Measurements from ENCODE around the gene CAB39.

CAB39 gene

DNA sequence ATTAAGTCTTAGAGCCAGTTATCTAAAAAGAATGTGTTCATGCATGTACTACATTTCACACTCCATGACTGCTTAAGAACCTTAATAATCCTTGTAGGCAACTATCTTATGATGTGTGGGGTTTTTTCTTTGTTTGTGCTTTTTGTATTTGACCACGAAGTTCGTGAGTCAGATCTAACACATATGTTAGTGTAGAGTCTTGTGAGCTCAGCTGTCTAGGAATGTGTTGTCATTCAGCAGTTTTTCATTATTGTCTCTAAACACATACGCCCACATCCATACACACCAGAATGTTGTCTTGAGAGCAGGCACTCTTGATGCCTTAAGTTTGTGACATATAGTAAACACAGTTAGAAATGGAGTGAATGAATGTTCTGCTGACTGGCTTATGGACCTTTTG lies 38.4 kb downstream of the CAB39 start:
- Histone ChIP-seq H2AK5ac (ENCODE audit: low read length, severe bottlenecking) (no peak overlapping the region), H2BK120ac (ENCODE audit: low read depth, low read length) (no peak overlapping the region)
- no CpG with 5 or more reads among the region's 3 CpGs for WGBS

DNA sequence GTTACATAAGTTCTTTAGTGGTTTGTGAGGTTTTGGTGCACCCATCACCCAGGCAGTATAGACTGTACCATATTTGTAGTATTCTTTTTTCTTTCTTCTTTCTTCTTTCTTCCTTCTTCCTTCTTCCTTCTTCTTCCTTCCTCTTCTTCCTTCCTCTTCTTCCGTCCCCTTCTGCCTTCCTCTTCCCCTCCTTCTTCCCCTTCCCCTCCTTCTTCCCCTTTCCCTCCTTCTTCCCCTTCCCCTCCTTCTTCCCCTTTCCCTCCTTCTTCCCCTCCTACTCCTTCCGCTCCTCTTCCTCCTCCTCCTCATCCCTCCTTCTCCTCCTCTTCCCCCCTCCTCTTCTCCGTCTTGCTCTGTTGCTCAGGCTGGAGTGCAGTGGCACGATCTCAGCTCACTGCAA lies 41.6 kb downstream of the CAB39 start:
- H3K4me2 ChIP-seq (ENCODE audit: low read length, poor library complexity, severe bottlenecking) = no peak overlapping the region
- H3K14ac ChIP-seq (ENCODE audit: low read length in 2 of 2) = no peak overlapping the region
- H4K91ac ChIP-seq (ENCODE audit: low read length) = no peak overlapping the region
- no peaks in the 10 kb centered on the region for H3K9me3 ChIP-seq (ENCODE audit: control insufficient read depth, low read length)
- no peak for DNase-seq
- H3K18ac ChIP-seq (ENCODE audit: low read depth in 1 of 2, low read length in 2 of 2) = no peak overlapping the region
- H4K8ac ChIP-seq (ENCODE audit: low read length) = no peak overlapping the region
- H2BK120ac ChIP-seq (ENCODE audit: low read depth, low read length) = no peak overlapping the region
- no peak overlapping the region for H3K23ac ChIP-seq (ENCODE audit: low read length in 2 of 2)
- no peak overlapping the region for H2BK15ac ChIP-seq (ENCODE audit: low read depth, poor library complexity, severe bottlenecking)
- no peak overlapping the region for H2AFZ ChIP-seq (ENCODE audit: low read depth, low read length)
- H2AK5ac ChIP-seq (ENCODE audit: low read length, severe bottlenecking) = no peak overlapping the region
- no peak overlapping the region for H2BK12ac ChIP-seq (ENCODE audit: low read length in 2 of 2)
- peaks cover 10% of the 10 kb centered on the region for H3K79me1 ChIP-seq (replicated peaks; ENCODE audit: low read length, poor library complexity, severe bottlenecking)
- H3K4ac ChIP-seq (ENCODE audit: low read depth in 1 of 2, low read length in 2 of 2) = no peak overlapping the region
- no peaks in the 10 kb centered on the region for H3K27me3 ChIP-seq (ENCODE audit: control insufficient read depth in 1 of 2, insufficient read depth in 1 of 2, low read length in 2 of 2)
- H3K36me3 ChIP-seq (ENCODE audit: control insufficient read depth in 1 of 2, insufficient read depth in 2 of 2, low read depth in 1 of 2, low read length in 2 of 2) = peaks cover 0 to 6% of the 10 kb centered on the region in 2 experiments
- no peak overlapping the region for H3K9ac ChIP-seq (ENCODE audit: low read length)
- peaks cover 12% of the 10 kb centered on the region for H3K4me1 ChIP-seq (ENCODE audit: control insufficient read depth, insufficient read depth, low read depth, low read length)
- H3K4me3 ChIP-seq (ENCODE audit: insufficient read depth in 1 of 2, low read depth in 1 of 2, low read length in 2 of 2) = no peak overlapping the region
- WGBS = 98% methylated on average over 4 of the region's 4 CpGs
- no peak overlapping the region for H3K27ac ChIP-seq (ENCODE audit: low read length, poor library complexity, severe bottlenecking)
- no peak overlapping the region for H2BK5ac ChIP-seq (ENCODE audit: low read depth, low read length, poor library complexity, severe bottlenecking)

More for the DNA sequence above, 38.4 kb downstream of the CAB39 start:
- H3K4ac ChIP-seq (ENCODE audit: low read depth in 1 of 2, low read length in 2 of 2) = no peak overlapping the region
- H3K4me3 ChIP-seq (ENCODE audit: insufficient read depth in 1 of 2, low read depth in 1 of 2, low read length in 2 of 2) = no peak overlapping the region
- no peak overlapping the region for H2BK5ac ChIP-seq (ENCODE audit: low read depth, low read length, poor library complexity, severe bottlenecking)
- no peak overlapping the region for H3K18ac ChIP-seq (ENCODE audit: low read depth in 1 of 2, low read length in 2 of 2)
- peaks cover 19% of the 10 kb centered on the region for H3K79me1 ChIP-seq (replicated peaks; ENCODE audit: low read length, poor library complexity, severe bottlenecking)
- H3K36me3 ChIP-seq (ENCODE audit: control insufficient read depth in 1 of 2, insufficient read depth in 2 of 2, low read depth in 1 of 2, low read length in 2 of 2) = peaks cover 2 to 20% of the 10 kb centered on the region in 2 experiments
- no peak overlapping the region for H4K8ac ChIP-seq (ENCODE audit: low read length)
- no peak overlapping the region for H2AFZ ChIP-seq (ENCODE audit: low read depth, low read length)
- no peak overlapping the region for H3K27ac ChIP-seq (ENCODE audit: low read length, poor library complexity, severe bottlenecking)
- peak overlapping the region; percentile 31 for H3K9ac ChIP-seq (ENCODE audit: low read length)
- H2BK15ac ChIP-seq (ENCODE audit: low read depth, poor library complexity, severe bottlenecking) = no peak overlapping the region
- H3K9me3 ChIP-seq (ENCODE audit: control insufficient read depth, low read length) = no peaks in the 10 kb centered on the region
- H3K27me3 ChIP-seq (ENCODE audit: control insufficient read depth in 1 of 2, insufficient read depth in 1 of 2, low read length in 2 of 2) = no peaks in the 10 kb centered on the region
- H3K14ac ChIP-seq (ENCODE audit: low read length in 2 of 2) = no peak overlapping the region
- H3K23ac ChIP-seq (ENCODE audit: low read length in 2 of 2) = no peak overlapping the region
- H2BK12ac ChIP-seq (ENCODE audit: low read length in 2 of 2) = no peak overlapping the region
- H3K4me1 ChIP-seq (ENCODE audit: control insufficient read depth, insufficient read depth, low read depth, low read length) = peaks cover 3% of the 10 kb centered on the region
- H4K91ac ChIP-seq (ENCODE audit: low read length) = no peak overlapping the region
- no peak overlapping the region for H3K4me2 ChIP-seq (ENCODE audit: low read length, poor library complexity, severe bottlenecking)
- peak; percentile 84 for DNase-seq

DNA sequence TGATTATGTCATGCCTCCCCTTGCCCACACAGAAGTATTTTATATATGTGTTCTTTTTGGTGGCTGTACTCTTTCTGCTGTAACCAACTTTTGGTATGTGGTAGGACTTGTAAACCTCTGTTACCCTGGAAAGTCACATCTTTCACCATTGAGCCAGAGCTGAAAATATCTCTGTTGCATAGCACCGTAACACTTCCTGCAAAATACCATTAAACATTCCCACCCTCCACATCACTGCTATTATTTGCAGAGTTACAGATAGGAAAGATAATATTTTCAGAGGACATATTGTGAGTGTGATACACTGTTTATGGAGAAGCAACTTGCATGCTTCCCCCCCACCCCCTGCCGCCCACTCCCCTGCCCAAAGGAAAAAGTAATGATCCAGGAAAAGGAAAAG lies 44.8 kb downstream of the CAB39 start:
- H2BK15ac ChIP-seq (ENCODE audit: low read depth, poor library complexity, severe bottlenecking) = no peak overlapping the region
- H3K23ac ChIP-seq (ENCODE audit: low read length in 2 of 2) = no peak overlapping the region
- peak overlapping the region; percentile 38 for H3K9ac ChIP-seq (ENCODE audit: low read length)
- H2BK12ac ChIP-seq (ENCODE audit: low read length in 2 of 2) = no peak overlapping the region
- H3K27me3 ChIP-seq (ENCODE audit: control insufficient read depth in 1 of 2, insufficient read depth in 1 of 2, low read length in 2 of 2) = no peaks in the 10 kb centered on the region
- no peak overlapping the region for H2AFZ ChIP-seq (ENCODE audit: low read depth, low read length)
- no peak overlapping the region for H2BK5ac ChIP-seq (ENCODE audit: low read depth, low read length, poor library complexity, severe bottlenecking)
- no peak overlapping the region for H3K4ac ChIP-seq (ENCODE audit: low read depth in 1 of 2, low read length in 2 of 2)
- H3K4me2 ChIP-seq (ENCODE audit: low read length, poor library complexity, severe bottlenecking) = peak overlapping the region; percentile 22
- H3K4me1 ChIP-seq (ENCODE audit: control insufficient read depth, insufficient read depth, low read depth, low read length) = peaks cover 19% of the 10 kb centered on the region
- H3K14ac ChIP-seq (ENCODE audit: low read length in 2 of 2) = no peak overlapping the region
- H3K36me3 ChIP-seq (ENCODE audit: control insufficient read depth in 1 of 2, insufficient read depth in 2 of 2, low read depth in 1 of 2, low read length in 2 of 2) = peaks cover 4 to 31% of the 10 kb centered on the region in 2 experiments
- H2BK120ac ChIP-seq (ENCODE audit: low read depth, low read length) = no peak overlapping the region
- H3K27ac ChIP-seq (ENCODE audit: low read length, poor library complexity, severe bottlenecking) = peak overlapping the region; percentile 78
- H3K9me3 ChIP-seq (ENCODE audit: control insufficient read depth, low read length) = no peaks in the 10 kb centered on the region
- H2AK5ac ChIP-seq (ENCODE audit: low read length, severe bottlenecking) = peak overlapping the region; percentile 65
- no peak overlapping the region for H4K8ac ChIP-seq (ENCODE audit: low read length)
- peak; percentile 94 for DNase-seq
- H4K91ac ChIP-seq (ENCODE audit: low read length) = no peak overlapping the region
- WGBS = 86% methylated on average over 1 of the region's 2 CpGs
- H3K4me3 ChIP-seq (ENCODE audit: insufficient read depth in 1 of 2, low read depth in 1 of 2, low read length in 2 of 2) = no peak overlapping the region
- peaks cover 13% of the 10 kb centered on the region for H3K79me1 ChIP-seq (replicated peaks; ENCODE audit: low read length, poor library complexity, severe bottlenecking)
- H3K18ac ChIP-seq (ENCODE audit: low read depth in 1 of 2, low read length in 2 of 2) = peak overlapping the region in 1 of 2 experiments; percentile 81

DNA sequence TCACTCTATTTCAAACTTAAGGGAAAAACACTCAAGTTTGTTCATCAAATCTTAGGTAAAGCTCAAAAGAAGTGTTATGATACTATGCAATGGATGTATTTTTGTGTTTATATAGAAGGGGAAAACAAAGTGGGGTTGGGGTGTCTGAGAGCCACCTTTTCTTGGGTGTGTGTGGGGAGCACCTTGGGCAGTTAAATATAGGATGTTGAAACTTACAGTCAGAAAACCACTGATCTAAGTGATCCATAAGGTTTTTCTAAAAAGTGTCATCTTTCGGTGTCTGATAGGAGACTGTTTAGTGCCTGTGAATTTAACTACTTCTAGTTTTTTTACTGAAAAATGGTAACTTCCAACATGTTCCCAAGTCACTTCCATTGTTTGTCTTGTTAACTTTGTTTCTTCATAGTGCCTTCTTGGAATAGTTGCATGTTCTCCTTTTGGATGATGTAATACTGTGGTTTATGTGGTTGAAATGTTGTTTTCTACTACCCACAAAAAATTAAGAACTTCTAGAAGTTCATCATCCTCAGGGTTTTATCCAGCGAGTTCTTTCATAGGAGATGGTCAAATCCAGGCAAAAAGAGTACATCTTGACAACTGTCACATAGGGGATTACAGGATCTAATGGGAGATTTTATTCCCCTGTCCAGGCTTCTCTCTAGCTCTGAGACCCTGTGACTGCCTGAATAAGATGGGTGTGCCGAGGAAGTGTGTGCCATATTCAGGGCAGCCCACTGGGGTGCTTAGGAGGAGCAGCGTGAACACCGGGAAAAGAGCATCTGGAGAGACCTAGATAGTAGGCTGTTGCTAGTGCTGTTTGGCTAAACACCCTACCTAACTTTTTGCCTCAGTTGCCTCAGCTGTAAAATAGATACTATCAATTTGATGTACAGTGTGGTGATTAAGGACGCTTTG lies 46.2 kb downstream of the CAB39 start:
- Histone ChIP-seq H2AK5ac (ENCODE audit: low read length, severe bottlenecking) (peak overlapping the region; percentile 3), H3K18ac (ENCODE audit: low read depth in 1 of 2, low read length in 2 of 2) (peak overlapping the region; percentile 67 to 83), H3K27ac (ENCODE audit: low read length, poor library complexity, severe bottlenecking) (peak overlapping the region; percentile 21), H2AFZ (ENCODE audit: low read depth, low read length) (no peak overlapping the region), H2BK5ac (ENCODE audit: low read depth, low read length, poor library complexity, severe bottlenecking) (no peak overlapping the region), H2BK15ac (ENCODE audit: low read depth, poor library complexity, severe bottlenecking) (no peak overlapping the region), H3K36me3 (ENCODE audit: control insufficient read depth in 1 of 2, insufficient read depth in 2 of 2, low read depth in 1 of 2, low read length in 2 of 2) (peaks cover 9 to 42% of the 10 kb centered on the region in 2 experiments), H3K4me1 (ENCODE audit: control insufficient read depth, insufficient read depth, low read depth, low read length) (peaks cover 19% of the 10 kb centered on the region), H3K9ac (ENCODE audit: low read length) (peak overlapping the region; percentile 58), H3K4me3 (ENCODE audit: insufficient read depth in 1 of 2, low read depth in 1 of 2, low read length in 2 of 2) (peak overlapping the region in 1 of 2 experiments; percentile 20), H4K8ac (ENCODE audit: low read length) (no peak overlapping the region), H3K4me2 (ENCODE audit: low read length, poor library complexity, severe bottlenecking) (no peak overlapping the region), H4K91ac (ENCODE audit: low read length) (no peak overlapping the region), H3K23ac (ENCODE audit: low read length in 2 of 2) (no peak overlapping the region), H3K9me3 (ENCODE audit: control insufficient read depth, low read length) (no peaks in the 10 kb centered on the region), H2BK120ac (ENCODE audit: low read depth, low read length) (peak overlapping the region; percentile 1), H3K4ac (ENCODE audit: low read depth in 1 of 2, low read length in 2 of 2) (peak overlapping the region; percentile 24 to 42), H3K79me1 (replicated peaks; ENCODE audit: low read length, poor library complexity, severe bottlenecking) (peaks cover 13% of the 10 kb centered on the region), H3K14ac (ENCODE audit: low read length in 2 of 2) (no peak overlapping the region), H2BK12ac (ENCODE audit: low read length in 2 of 2) (peak overlapping the region; percentile 60 to 75), H3K27me3 (ENCODE audit: control insufficient read depth in 1 of 2, insufficient read depth in 1 of 2, low read length in 2 of 2) (no peaks in the 10 kb centered on the region)
- peak; percentile 94 for DNase-seq
- whole genome bisulfite sequencing = 76% methylated on average over 5 of the region's 6 CpGs
